ENCODE measurements around the gene PARD3.

DNA sequence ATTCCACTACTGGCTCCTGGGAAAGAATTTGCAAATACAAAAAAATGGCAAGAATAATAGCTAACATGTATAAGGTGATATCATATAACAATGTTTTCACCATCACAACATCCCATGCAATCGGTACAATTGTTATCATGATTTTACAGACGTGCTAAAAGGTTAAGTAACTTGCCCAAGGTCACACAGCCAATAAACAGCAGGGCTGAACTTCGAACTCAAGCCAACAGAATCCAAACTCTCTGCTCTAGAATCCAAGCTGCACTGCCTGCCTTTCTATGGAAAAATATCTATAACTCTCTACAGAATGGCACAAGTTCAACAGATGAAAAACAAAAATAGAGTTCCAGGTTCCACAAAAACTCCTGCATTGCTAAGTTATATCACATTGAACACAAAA, 160.9 kb downstream of the PARD3 start:
- TF ChIP-seq CTCF (IDR thresholded peaks at IDR 0.05) (no peak), POLR2A (IDR thresholded peaks at IDR 0.05) (no peak)
